Daoy (cell line): Measurements from ENCODE around the gene TRAFD1. TPM values are rescaled to one million over a fixed set of nuclear protein-coding genes. Genes with fewer than 3 reads are reported as not detected.

Experiments
- DNase-seq: peaks from one replicate; pipeline ENCODE4 v3.0.0-alpha.2; 2015; ENCODE audit warnings: low read depth
- total RNA-seq: library from RNA; depleted of rRNA; stranded (reverse); fragments of >200 nt; shearing (Covaris generic); gene quantifications from 2 replicates; pipeline ENCODE4 v1.2.3, GENCODE V29; 2014

TRAFD1 gene
- total RNA-seq, 1 experiment from 2014 or later: 36.2 TPM

DNA sequence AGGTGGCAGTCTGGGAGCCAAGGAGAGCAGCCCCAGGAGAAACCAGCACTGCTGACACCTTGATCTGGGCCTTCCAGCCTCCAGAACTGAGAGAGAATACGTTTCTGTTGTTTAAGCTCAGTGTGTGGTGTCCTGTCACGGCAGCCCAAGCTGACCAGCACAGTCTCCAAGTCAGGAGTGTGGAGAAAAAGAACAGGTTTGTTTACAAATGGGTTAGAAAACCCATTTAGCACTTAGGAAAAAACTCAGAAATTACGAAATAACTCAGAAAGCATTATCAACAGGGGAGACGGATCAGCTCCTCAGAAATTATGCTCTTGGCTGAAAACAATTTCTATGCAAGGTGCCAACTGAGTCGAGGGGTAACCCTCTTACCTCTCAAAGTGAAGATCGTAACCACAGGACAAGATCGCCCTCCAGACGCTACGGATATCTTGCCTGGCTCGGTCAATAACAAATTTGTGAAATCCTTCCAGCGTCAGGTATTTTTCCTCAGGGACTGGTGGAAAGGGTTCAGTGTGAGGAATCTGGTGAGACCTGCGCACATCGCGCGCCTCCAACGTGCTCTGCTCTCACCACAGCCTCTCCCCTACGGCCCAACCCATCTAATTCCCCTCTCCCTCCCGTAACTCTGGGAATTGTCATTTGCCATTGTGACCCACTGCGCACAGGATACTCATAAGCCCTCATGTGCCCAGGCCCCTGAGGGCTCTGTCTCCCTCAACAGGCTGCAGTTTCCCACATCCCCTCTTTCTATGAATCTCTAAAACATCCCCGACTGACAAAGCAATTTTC lies 50.2 kb downstream of the TRAFD1 start:
- no peak for DNase-seq

DNA sequence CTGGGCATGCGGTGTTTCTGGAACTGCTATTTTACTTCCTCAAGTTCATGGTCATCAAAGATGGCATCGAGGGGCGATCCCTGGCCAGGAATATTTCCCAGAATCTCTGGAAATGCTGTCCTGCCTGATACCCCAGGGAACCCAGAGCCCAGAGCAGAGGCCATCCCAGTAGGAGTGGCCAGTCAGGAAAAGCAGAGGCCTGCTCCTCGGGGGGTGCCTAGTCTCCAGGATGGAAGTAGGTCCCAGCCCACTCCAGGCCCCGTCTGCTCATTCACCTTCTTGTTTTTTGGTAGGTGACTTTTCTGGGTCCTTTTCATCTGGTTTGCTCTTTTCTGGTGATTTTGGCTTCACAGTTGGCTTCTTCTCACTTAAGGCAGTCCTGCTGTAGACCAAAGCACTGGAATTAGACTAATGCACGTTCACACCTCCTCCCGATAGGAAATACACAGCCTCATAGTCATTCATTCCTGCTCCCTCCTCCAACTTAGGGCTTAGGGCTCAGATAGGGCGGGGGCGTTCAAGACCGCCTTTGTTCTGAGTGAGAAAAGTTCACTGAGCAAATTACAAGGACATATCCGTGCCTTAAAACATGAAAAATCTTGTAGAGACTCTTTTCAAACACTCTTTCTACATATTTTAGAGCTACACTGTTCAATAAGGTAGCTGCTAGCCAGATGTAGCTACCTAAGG lies 51.1 kb downstream of the TRAFD1 start:
- DNase-seq: no peak

DNA sequence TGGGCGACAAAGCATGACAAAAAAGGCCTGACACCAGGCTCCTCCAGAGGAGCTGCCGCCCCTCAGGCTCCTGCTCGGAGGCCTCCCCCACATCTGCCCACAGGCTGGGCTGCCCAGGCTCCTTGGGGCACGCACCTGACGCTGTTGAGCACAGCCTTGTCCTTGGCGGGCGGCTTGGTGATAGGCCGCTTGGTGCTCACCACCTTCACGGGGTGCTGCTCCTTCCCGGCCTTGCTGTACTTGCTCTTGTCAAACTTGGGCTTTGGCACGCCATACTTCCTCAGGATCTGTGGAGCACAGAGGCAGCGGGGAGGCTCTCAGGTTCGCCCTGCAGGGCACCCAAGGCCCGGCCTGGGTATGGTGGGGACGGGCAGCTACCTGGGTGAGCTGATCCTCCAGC lies 53.4 kb downstream of the TRAFD1 start:
- no peak for DNase-seq

DNA sequence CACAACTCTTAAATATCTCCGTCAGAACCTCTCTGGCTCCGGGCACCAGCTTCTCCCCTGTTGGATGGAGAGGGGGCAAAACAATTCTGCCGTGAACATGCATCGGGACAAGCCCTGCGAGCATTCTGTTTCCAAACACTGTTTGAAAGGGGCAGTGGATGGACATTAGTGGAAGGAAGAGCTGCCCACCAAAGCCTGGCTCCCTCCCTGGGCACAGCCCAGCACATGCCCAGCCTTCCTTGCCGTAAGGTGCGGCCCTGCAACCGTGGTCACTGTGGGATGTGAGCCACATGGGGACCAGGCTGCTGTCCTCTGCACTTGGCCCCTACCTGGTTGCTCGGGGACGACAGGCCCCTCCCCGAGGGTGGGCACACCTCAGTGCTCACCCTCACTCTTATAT lies 54.0 kb downstream of the TRAFD1 start:
- DNase-seq: no peak

DNA sequence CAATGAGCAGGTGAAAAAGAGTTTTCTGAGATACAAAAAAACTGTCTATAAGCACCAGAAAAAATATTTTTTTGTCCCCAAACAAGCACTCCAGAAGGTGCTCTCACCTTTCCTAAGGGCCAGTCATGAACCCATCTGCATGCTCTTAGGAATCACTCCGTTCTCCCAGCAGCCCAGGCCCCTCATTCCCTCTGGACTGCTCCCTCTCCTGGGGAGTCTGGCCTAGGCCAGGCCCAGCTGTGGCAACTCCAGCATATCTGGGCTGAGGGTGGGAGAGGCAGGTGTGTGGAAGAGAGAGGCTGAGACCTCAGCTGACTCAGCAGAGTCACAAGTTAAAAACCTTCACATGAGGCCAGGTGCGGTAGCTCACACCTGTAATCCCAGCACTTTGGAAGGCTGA lies 54.6 kb downstream of the TRAFD1 start:
- no peak for DNase-seq

DNA sequence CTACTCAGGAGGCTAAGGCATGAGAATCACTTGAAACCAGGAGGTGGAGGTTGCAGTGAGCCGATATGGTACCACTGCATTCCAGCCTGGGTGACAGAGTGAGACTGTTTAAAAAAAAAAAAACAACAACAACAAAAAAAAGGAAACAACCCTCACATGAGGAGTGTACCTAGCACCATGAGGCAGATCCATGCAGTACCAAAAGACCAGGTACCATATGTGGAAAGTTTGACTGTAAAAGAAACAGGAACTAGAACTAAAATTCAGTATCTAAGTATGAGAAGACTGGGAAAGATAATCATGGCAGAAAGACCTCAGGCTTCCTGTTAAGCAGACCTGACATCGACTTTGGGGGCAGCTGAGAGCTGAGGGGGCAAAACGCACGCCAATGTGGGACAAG lies 55.1 kb downstream of the TRAFD1 start:
- no peak for DNase-seq

DNA sequence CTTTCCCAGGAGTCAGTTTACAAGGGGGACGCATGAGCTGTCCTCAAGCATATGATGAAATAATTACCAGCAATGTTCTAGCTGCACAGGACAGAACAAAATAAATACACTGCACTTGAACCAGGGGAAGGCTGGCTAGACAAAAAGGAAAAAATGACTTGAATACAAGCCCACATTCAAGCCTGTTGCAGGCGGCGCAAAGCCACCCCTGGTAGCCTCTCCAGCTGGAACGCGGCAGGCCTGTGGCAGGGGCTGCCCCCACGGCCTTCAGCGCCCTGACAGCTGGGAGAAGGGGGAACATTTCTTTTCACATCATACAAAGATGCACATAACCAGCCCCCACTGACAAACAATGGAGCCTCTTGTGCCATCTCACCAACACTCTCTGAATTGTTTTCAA lies 57.1 kb downstream of the TRAFD1 start:
- no peak for DNase-seq

DNA sequence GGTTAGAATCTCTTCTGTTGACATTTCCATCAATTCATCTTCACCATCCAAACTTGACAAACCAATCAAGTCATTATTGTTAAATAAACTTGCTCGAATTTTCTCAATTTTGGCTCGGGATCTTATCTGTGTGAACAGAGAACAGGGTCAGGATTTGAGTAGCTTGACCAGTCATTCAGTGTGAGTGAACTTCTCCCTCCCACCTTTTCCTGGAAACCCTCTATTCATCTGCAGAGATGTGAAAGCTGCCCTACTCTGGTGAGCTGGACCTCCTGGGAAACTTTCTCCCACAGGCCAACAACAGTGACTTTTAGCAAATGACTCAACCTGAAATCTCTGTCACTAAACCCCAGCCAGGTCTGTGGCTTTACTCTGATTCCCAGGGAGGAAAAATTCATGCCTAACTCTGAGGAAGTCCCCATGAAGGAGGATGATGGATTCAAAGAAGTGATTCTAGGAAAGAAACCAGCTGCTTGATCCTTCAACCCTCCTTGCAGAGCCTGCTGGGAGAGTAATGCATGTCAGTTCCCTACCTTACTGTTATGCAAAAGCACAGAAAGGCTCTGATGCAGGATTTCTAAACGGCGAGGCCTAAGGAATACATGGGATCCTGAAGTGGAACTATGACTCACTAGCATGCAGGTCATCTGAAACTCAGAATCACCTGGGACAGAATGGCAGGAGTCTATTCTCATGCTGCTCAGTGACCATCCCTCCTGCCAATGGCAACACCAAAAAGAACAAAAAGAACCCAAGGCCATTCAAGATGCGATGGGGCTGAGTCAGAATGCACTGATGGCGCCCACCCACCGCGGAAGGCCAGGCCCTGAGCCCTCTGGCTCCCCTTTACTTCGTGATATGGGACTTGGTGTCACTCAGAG lies 58.0 kb downstream of the TRAFD1 start:
- DNase-seq: no peak

DNA sequence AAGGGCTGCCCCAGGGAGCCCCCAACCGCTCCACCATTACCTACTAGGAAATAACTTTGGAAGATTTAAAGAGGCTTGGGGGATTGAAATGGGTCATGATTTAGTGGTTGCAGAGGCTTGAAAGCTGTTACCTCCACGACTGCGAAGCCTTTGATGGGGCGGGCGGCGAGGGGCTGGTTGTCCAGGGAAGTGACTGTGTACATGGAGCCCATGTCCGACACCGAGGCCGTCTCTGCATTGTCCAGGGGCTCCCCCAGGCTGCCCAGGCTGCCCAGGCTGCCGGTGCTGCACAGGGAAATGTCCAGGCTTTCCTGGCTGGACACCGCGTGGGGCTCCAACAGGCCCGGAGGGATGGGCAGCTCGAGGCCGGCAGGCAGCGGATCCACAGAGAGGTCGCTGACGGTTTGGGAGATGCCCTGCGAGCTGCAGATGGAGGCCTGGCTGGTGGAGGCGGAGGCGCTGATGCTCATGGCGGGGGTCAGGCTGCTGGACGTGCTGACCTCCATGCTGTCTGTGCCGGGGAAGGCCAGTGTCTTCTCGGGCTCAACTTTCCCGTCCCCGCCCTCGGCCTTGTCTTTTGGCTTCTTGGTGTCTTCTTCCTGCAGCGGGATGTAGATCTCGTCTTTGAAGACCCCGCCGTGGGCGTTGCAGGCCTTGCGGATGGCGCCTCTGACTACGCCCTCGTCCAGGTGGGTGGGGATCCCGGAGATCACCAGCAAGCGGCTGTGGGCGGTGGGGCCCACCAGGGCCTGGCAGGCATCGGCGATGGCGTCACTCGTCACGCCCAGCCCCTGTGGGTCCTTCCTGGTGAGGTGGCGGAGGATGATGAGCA lies 58.9 kb downstream of the TRAFD1 start:
- no peak for DNase-seq

DNA sequence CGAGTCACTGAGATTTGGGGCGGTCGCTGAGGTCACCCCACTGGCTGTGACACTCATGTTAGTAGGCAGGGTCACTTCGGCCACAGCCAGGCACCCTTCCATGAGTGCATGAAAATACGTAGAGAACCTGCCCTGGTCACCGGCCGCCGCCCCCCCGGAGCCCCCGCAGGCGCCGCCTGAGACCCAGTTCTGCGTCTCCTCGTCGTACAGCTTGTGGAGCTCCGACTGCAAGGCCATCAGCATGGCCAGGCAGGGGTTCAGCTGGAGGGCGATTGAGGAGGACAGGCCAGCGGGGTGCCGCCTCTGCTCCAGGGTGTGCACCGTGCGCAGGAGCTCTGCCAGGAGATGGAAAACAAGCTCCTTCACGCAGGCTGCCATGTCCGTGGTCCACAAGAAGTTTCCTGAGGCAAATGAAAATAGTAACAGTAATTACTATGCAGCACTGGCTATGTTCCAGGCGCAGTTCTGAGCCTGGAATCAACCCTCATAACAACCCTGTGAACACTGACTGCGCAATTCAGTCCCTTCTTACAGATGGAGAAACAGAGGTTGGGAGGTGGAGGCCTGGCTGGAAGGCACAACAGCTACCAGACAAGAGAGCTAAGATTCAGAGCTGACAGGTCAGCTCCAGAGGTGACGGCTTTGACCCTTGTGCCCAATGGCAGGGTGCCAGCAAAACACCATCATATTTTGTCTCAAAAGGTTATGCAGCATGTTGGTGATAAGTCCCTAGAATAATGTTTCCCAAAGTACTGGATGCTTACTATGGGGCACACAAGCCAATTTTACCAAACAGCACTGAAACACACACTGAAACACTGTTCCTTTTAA lies 59.9 kb downstream of the TRAFD1 start:
- no peak for DNase-seq

DNA sequence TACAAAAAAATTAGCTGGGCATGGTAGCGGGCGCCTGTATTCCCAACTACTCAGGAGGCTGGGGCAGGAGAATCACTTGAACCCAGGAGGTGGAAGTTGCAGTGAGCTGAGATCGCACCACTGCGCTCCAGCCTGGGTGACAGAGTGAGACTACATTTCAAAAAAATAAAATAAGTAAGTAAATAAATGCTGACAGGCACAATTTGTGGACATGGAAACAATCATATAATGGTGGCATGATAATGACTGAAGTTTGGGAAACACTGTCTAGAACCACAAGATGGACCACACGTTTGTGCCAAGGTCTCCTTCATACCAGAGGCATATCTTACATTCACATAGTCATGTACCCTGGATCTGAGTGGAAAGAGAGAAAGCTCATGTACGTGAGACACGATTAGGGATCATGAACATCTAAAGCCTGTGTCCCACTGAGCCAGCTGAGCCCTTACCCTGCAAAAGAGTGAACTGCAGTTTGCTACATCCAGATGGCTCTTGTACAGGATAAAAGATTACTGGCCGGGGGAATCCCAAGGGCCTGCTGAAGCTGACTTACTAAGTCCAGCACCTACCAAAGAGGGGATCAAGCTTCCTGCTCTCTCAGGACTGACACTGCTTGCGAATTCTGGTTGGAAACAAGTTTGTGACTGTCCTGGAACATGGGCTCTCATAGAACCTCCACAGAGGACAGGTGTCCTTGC lies 62.9 kb downstream of the TRAFD1 start:
- no peak for DNase-seq

DNA sequence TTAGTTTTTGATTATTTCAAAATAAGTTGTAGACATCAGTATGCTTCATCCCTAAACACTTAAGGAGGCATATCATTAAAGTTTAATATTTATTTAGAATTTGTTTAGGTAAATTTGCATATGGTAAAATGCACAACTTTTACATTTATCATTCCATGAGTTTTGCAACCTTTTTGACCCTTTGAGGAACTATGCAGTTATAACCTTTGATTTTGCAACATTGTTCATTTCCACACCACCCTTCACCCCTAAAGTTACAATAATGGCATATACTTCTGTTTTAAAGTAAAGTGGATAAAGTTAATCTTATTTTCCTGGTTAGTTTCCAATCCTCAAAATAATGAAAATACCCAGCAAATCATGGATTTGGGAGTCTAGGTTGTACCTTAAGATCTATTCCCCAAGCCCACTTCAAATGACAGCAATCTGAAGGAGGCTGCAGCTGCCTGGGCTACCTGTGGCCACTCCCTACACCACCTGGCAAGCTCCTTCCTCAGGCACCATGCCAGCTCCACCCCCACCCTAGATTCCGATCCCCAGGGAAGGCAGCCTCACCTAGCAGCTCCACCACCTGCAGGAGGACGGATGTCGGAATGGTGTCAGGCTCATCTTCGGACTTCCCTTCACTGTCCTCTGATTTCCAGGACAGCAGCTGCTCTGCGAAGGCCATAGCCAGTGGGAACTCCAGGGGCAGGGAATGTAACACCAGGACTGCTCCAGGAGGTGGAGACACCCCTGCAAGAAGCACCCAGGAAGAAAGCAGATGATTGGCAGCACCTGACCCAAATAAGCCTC lies 65.1 kb downstream of the TRAFD1 start:
- DNase-seq: no peak

DNA sequence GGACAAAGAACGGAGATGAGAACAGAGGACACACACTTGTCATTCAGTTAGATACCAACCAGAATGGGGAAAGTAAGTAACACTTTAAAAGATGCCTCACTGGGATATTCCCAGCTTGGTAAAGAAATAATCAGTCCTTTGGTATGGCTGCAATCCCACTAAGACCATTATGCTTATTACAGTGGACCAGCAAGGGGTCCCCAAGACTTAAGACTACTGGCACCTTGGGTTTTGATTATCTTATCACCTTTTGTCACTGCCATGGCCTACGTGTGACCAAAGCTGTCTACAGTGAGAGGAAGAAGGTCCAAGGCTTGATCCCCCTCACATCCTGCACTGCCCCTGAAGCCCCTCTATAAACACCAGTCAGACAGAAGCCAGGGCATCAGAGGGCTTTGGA lies 65.8 kb downstream of the TRAFD1 start:
- no peak for DNase-seq

DNA sequence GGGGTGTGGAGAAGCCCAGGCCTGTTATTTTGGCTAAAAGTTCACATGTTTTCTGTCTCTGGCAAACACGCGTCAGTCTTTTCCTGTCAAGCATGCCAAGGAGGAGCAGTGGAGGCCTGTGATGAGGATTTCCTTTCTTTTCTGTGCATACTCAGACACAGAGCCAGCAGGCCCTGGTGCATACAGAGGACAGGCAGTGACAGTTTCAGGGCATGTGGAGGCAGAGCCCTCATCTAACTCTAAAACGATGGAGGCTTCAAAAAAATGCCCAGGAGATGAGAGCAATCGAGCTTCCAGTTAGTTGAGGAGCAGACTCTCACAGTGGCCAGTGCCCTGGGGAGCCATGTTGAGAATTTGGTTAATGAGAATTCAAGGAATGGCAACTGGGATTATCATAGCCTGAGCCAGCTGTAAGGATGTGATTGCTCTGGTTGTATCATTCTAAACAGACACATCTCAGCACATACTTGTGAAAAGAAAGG lies 66.5 kb downstream of the TRAFD1 start:
- no peak for DNase-seq

DNA sequence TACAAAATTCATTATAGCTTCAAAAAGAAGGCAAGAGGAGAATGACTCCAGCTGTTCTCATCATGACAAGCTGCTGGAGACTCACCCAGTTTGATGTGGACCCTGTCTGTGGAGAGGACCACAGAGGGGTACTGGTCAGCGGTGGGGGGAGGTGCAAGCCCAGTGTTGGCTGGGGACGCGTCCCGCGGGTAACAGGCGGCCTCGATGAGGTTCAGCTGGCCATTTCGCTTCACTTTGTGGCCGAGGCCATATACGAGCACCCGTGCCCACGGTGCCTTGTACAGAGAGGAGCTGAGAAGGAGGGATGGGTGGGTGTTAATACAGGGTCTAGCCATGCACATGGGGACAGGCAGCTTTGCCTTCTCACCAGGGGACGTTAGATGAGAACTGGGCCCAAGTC lies 67.1 kb downstream of the TRAFD1 start:
- DNase-seq: no peak

DNA sequence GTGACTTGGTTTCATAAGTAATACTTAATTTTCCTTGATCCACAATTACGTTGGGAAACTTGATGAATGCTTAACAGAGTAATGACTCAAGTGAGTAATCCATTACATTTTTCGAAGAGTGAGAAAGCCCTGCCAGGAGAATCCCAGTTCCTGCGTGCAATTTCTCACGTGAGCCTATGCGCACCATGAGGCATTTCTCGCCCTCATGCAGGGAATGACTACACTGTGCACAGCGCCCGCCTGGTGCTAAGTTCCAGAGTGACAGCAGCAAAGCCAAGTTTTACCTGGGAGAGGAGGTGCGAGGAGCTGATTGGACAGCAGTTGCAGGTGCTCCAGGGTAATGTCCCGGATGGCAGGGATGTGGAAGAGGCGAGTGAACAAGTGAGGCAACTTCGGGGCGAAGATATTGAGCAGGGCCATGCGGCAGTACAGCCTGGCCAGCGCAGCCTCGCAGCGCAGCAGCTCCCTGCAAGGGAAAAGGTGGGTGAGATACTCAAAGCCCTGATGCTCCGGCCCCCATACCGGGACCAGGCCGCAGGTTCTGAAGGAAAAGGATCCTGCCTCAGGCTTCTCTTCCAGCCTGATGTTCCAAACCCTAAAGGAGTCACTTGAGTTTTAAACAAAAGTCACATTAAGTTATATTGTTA lies 69.4 kb downstream of the TRAFD1 start:
- DNase-seq: no peak

DNA sequence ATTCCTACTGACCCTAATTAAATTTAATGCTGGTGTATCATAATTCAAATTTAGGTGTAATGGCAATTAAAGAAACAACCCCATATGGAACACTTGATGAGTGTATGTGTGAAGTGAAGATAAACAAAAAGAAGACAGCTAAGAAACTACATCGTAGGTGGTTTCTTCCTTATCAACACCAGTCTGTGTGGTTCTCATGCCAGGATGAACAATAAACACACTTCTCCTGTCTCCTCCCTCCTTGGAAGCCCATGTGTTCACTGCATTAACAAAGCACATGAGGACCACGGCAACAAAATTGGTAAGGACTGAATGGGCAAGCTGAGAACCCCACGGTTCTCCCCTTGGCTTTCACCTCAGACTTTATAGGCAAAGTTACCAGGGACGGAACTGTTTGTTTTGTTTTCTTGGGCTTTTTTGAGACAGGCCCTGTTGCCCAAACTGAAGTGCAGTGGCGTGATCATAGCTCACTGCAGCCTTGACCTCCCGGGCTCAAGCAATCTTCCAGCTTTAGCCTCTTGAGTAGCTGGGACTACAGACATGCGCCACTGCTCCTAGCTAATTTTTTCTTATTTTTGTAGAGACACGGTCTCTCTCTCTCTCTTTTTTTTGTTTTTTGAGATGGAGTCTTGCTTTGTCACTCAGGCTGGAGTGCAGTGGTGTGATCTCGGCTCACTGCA lies 71.0 kb downstream of the TRAFD1 start:
- DNase-seq: no peak
